DOHH2 (cell line): ENCODE results near the gene KDM2A.

Experiments
- EZH2phosphoT487 ChIP-seq: fragments of 200-600 bp; sonication (generic); IDR thresholded peaks from 2 replicates; pipeline ENCODE4 v1.6.1; 2017; ENCODE audit warnings: borderline replicate concordance, mild to moderate bottlenecking, antibody characterized with exemption, low read length, moderate library complexity, mixed read lengths
- TF ChIP-seq, protein P1 (sequence below): fragments of 200-600 bp; sonication (generic); IDR thresholded peaks from one replicate; pipeline ENCODE4 v1.5.1; 2014; ENCODE audit warnings: antibody characterized with exemption, mild to moderate bottlenecking, low read depth, low read length; ENCODE audit not compliant: poor library complexity, severe bottlenecking

DNA sequence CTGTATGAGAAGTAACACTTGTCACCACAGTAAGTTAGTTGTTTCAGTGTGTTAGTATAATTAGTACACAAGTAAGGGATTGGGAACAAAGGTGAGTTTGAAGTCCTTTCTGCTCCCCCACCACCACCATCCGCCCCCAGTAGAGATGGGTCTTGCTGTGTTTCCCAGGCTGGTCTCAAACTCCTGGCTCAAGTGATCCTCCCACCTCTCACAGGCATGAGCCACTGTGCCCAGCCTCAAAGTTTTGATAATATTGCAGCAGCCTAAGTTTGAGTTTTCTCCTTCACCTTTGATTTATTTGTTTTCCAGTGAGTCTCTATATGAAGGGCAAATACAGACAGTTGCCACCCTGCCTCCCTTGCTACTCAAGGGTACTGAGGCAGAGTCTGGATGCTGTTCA is 123.5 kb downstream of the KDM2A start:
- TF ChIP-seq, protein P1, sequence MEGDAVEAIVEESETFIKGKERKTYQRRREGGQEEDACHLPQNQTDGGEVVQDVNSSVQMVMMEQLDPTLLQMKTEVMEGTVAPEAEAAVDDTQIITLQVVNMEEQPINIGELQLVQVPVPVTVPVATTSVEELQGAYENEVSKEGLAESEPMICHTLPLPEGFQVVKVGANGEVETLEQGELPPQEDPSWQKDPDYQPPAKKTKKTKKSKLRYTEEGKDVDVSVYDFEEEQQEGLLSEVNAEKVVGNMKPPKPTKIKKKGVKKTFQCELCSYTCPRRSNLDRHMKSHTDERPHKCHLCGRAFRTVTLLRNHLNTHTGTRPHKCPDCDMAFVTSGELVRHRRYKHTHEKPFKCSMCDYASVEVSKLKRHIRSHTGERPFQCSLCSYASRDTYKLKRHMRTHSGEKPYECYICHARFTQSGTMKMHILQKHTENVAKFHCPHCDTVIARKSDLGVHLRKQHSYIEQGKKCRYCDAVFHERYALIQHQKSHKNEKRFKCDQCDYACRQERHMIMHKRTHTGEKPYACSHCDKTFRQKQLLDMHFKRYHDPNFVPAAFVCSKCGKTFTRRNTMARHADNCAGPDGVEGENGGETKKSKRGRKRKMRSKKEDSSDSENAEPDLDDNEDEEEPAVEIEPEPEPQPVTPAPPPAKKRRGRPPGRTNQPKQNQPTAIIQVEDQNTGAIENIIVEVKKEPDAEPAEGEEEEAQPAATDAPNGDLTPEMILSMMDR, result no peak
- TF ChIP-seq EZH2phosphoT487, result no peak
